Esophagus squamous epithelium (tissue), 4 donors: ENCODE measurements around the gene WASL.

Experiments used
- POLR2A ChIP-seq, 4 donors: fragments of 450-650 bp; IDR thresholded peaks; one replicate each; pipeline ENCODE4 v1.6.1; 2017; ENCODE audit warnings: antibody characterized with exemption in 4 of 4, mild to moderate bottlenecking in 4 of 4, moderate library complexity in 3 of 4
- TF ChIP-seq, protein P1 (sequence below), 6 experiments: fragments of 450-650 bp in 4 of 6; fragments of 200-600 bp in 2 of 6; sonication (generic) in 2 of 6; IDR thresholded peaks; one replicate each; pipeline ENCODE4 v1.5.1; 2016 to 2019; ENCODE audit warnings: antibody characterized with exemption in 6 of 6, mild to moderate bottlenecking in 4 of 6, moderate library complexity in 4 of 6

GRCh38 chr7:123748171-123748733 lies 551 bp downstream of the WASL start:
- TF ChIP-seq, protein P1, sequence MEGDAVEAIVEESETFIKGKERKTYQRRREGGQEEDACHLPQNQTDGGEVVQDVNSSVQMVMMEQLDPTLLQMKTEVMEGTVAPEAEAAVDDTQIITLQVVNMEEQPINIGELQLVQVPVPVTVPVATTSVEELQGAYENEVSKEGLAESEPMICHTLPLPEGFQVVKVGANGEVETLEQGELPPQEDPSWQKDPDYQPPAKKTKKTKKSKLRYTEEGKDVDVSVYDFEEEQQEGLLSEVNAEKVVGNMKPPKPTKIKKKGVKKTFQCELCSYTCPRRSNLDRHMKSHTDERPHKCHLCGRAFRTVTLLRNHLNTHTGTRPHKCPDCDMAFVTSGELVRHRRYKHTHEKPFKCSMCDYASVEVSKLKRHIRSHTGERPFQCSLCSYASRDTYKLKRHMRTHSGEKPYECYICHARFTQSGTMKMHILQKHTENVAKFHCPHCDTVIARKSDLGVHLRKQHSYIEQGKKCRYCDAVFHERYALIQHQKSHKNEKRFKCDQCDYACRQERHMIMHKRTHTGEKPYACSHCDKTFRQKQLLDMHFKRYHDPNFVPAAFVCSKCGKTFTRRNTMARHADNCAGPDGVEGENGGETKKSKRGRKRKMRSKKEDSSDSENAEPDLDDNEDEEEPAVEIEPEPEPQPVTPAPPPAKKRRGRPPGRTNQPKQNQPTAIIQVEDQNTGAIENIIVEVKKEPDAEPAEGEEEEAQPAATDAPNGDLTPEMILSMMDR (IDR thresholded peaks at IDR 0.05): no peak
- no peak for TF ChIP-seq POLR2A (IDR thresholded peaks at IDR 0.05)
